Thyroid gland (tissue), 4 donors: ENCODE measurements around the gene RTN4RL1.

ENCODE experiments used
- POLR2A ChIP-seq, 2 donors: fragments of 450-650 bp; IDR thresholded peaks; one replicate each; pipeline ENCODE4 v1.6.1; 2017; ENCODE audit warnings: antibody characterized with exemption in 2 of 2, mild to moderate bottlenecking in 2 of 2, moderate library complexity in 1 of 2
- TF ChIP-seq, protein P1 (sequence below), 6 experiments: fragments of 200-600 bp in 3 of 6; fragments of 450-650 bp in 3 of 6; sonication (generic) in 3 of 6; IDR thresholded peaks; one replicate each; pipeline ENCODE4 v1.5.1; 2016 to 2019; ENCODE audit warnings: antibody characterized with exemption in 6 of 6, mild to moderate bottlenecking in 2 of 6, inconsistent platforms in 1 of 6, moderate library complexity in 1 of 6

DNA sequence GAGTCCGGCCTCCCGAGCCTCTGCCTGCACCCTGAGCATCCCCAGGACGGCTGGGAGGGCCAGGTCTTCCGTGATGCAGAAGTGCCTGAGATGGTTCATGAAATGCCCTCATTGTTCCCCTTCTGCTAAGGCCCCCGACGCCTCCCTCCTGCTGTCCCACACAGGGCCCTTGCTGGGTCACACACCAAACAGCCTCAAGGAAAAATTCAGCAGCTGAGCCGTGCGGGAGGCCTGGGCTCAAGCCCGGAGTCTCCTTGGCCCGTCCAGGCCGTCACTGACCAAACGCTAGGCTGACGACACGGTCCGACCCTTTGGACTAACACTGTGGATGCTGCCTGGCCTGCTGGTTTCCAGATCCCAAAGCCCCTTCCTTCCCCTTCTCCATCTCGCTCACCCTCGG is 90.2 kb downstream of the RTN4RL1 start:
- TF ChIP-seq, protein P1, sequence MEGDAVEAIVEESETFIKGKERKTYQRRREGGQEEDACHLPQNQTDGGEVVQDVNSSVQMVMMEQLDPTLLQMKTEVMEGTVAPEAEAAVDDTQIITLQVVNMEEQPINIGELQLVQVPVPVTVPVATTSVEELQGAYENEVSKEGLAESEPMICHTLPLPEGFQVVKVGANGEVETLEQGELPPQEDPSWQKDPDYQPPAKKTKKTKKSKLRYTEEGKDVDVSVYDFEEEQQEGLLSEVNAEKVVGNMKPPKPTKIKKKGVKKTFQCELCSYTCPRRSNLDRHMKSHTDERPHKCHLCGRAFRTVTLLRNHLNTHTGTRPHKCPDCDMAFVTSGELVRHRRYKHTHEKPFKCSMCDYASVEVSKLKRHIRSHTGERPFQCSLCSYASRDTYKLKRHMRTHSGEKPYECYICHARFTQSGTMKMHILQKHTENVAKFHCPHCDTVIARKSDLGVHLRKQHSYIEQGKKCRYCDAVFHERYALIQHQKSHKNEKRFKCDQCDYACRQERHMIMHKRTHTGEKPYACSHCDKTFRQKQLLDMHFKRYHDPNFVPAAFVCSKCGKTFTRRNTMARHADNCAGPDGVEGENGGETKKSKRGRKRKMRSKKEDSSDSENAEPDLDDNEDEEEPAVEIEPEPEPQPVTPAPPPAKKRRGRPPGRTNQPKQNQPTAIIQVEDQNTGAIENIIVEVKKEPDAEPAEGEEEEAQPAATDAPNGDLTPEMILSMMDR (IDR thresholded peaks at IDR 0.05), result no peak
- TF ChIP-seq POLR2A (IDR thresholded peaks at IDR 0.05), result no peak
